Neural progenitor cell (in vitro differentiated cells): ENCODE data around the gene TCERG1L. TPM values are rescaled to one million over a fixed set of nuclear protein-coding genes. Genes with fewer than 3 reads are reported as not detected.

ENCODE experiments used
- DNase-seq: peaks from one replicate; pipeline ENCODE4 v3.0.0-alpha.2; 2016; ENCODE audit warnings: low spot score
- H2AFZ ChIP-seq: fragments of 200-600 bp; sonication (generic); replicated peaks from 2 replicates; pipeline ENCODE4 v1.6.1; 2016; ENCODE audit warnings: antibody characterized with exemption
- H3F3A ChIP-seq: fragments of 200-600 bp; sonication (generic); 2 replicates; pipeline ENCODE4 v1.6.1; 2016; ENCODE audit warnings: antibody characterized with exemption, low read depth
- H3K27ac ChIP-seq: fragments of 200-600 bp; sonication (generic); 2 replicates; pipeline ENCODE4 v1.5.1; 2016; ENCODE audit warnings: mild to moderate bottlenecking
- H3K27me3 ChIP-seq: fragments of 200-600 bp; sonication (generic); 2 replicates; pipeline ENCODE4 v1.6.1; 2016; ENCODE audit warnings: mild to moderate bottlenecking, moderate library complexity
- H3K36me3 ChIP-seq: fragments of 200-600 bp; sonication (generic); 2 replicates; pipeline ENCODE4 v1.5.1; 2016
- H3K4me1 ChIP-seq: fragments of 200-600 bp; sonication (generic); 2 replicates; pipeline ENCODE4 v1.6.1; 2016; ENCODE audit warnings: mixed run types
- H3K4me2 ChIP-seq: fragments of 200-600 bp; sonication (generic); 2 replicates; pipeline ENCODE4 v1.6.1; 2016
- H3K4me3 ChIP-seq: fragments of 200-600 bp; sonication (generic); 2 replicates; pipeline ENCODE4 v1.5.1; 2016
- H3K79me2 ChIP-seq: fragments of 200-600 bp; sonication (generic); 2 replicates; pipeline ENCODE4 v1.6.1; 2016; ENCODE audit warnings: low read depth
- H3K9ac ChIP-seq: fragments of 200-600 bp; sonication (generic); 2 replicates; pipeline ENCODE4 v1.6.1; 2016
- H3K9me3 ChIP-seq: fragments of 200-600 bp; sonication (generic); 2 replicates; pipeline ENCODE4 v1.5.1; 2016; ENCODE audit warnings: low read depth
- H4K20me1 ChIP-seq: fragments of 200-600 bp; sonication (generic); 2 replicates; pipeline ENCODE4 v1.6.1; 2016; ENCODE audit warnings: low read depth
- H3K27ac Mint-ChIP-seq: 3 replicates; pipeline ENCODE4 v1.8.0; 2021; ENCODE audit warnings: mixed read lengths
- H3K27me3 Mint-ChIP-seq: 2 replicates; pipeline ENCODE4 v1.8.0; 2022; ENCODE audit warnings: low read depth, mild to moderate bottlenecking, inconsistent platforms, moderate library complexity, mixed read lengths; ENCODE audit not compliant: insufficient read depth
- H3K36me3 Mint-ChIP-seq: 3 replicates; pipeline ENCODE4 v1.8.0; 2021; ENCODE audit warnings: mixed read lengths
- H3K4me1 Mint-ChIP-seq: 3 replicates; pipeline ENCODE4 v1.8.0; 2021; ENCODE audit warnings: mixed read lengths
- H3K4me3 Mint-ChIP-seq: 3 replicates; pipeline ENCODE4 v1.8.0; 2021; ENCODE audit warnings: mild to moderate bottlenecking, moderate library complexity, mixed read lengths
- H3K9me3 Mint-ChIP-seq: 3 replicates; pipeline ENCODE4 v1.8.0; 2020; ENCODE audit warnings: mixed read lengths
- CTCF ChIP-seq: fragments of 200-600 bp; sonication (generic); IDR thresholded peaks from 2 replicates; pipeline ENCODE4 v1.5.1; 2017; ENCODE audit warnings: antibody characterized with exemption, mild to moderate bottlenecking
- EZH2 ChIP-seq: fragments of 200-600 bp; sonication (generic); IDR thresholded peaks from 2 replicates; pipeline ENCODE4 v1.6.1; 2017; ENCODE audit warnings: antibody characterized with exemption, mild to moderate bottlenecking, moderate library complexity
- EZH2phosphoT487 ChIP-seq: fragments of 200-600 bp; sonication (generic); IDR thresholded peaks from 2 replicates; pipeline ENCODE4 v1.6.1; 2017; ENCODE audit warnings: antibody characterized with exemption
- total RNA-seq: library from RNA; depleted of rRNA; stranded (reverse); fragments of >200 nt; gene quantifications from 2 replicates; pipeline ENCODE4 v1.2.3, GENCODE V29; 2015; ENCODE audit warnings: low replicate concordance

TCERG1L gene
- total RNA-seq, 1 donor from 2014 or later = 1.8 TPM

- no peaks in the 10 kb centered on the region for H3K4me1 ChIP-seq
- Mint-ChIP-seq H3K4me1 (peaks cover 5% of the 10 kb centered on the region), H3K27me3 (peaks cover 3% of the 10 kb centered on the region), H3K9me3 (no peaks in the 10 kb centered on the region), H3K27ac (no peak overlapping the region), H3K36me3 (no peaks in the 10 kb centered on the region), H3K4me3 (no peak overlapping the region)
- no peaks in the 10 kb centered on the region for H3K27me3 ChIP-seq
- no peaks in the 10 kb centered on the region for H3F3A ChIP-seq
- H3K9me3 ChIP-seq = no peaks in the 10 kb centered on the region
- H3K4me2 ChIP-seq = no peak overlapping the region
- no peaks in the 10 kb centered on the region for H3K79me2 ChIP-seq
- no peak for DNase-seq
- no peak overlapping the region for H3K4me3 ChIP-seq
- H4K20me1 ChIP-seq = no peaks in the 10 kb centered on the region
- H3K27ac ChIP-seq = no peak overlapping the region
- TF ChIP-seq EZH2 = no peak
- no peak for TF ChIP-seq CTCF
- no peak for TF ChIP-seq EZH2phosphoT487
- no peak overlapping the region for H2AFZ ChIP-seq
- no peak overlapping the region for H3K9ac ChIP-seq
- H3K36me3 ChIP-seq = no peaks in the 10 kb centered on the region
Observed at GRCh38 chr10:131218811-131219583, 92.5 kb downstream of the TCERG1L start.

GRCh38 chr10:131216681-131217230 is 94.8 kb downstream of the TCERG1L start:
- Mint-ChIP-seq H3K9me3 (no peaks in the 10 kb centered on the region), H3K4me3 (no peak overlapping the region), H3K4me1 (peaks cover 7% of the 10 kb centered on the region), H3K27me3 (no peaks in the 10 kb centered on the region), H3K27ac (peak overlapping the region; percentile 8), H3K36me3 (no peaks in the 10 kb centered on the region)
- no peak for TF ChIP-seq EZH2
- TF ChIP-seq EZH2phosphoT487 = no peak
- no peak for TF ChIP-seq CTCF
- H3K4me1 ChIP-seq = no peaks in the 10 kb centered on the region
- no peaks in the 10 kb centered on the region for H3K27me3 ChIP-seq
- no peak overlapping the region for H3K4me3 ChIP-seq
- no peak overlapping the region for H3K4me2 ChIP-seq
- DNase-seq = no peak
- H2AFZ ChIP-seq = no peak overlapping the region
- H4K20me1 ChIP-seq = no peaks in the 10 kb centered on the region
- H3K36me3 ChIP-seq = no peaks in the 10 kb centered on the region
- H3F3A ChIP-seq = no peaks in the 10 kb centered on the region
- H3K9me3 ChIP-seq = no peaks in the 10 kb centered on the region
- H3K27ac ChIP-seq = no peak overlapping the region
- H3K9ac ChIP-seq = no peak overlapping the region
- no peaks in the 10 kb centered on the region for H3K79me2 ChIP-seq

GRCh38 chr10:131215776-131216175 is 95.7 kb downstream of the TCERG1L start:
- TF ChIP-seq CTCF (no peak), EZH2 (no peak), EZH2phosphoT487 (no peak)
- H2AFZ ChIP-seq = no peak overlapping the region
- H3K79me2 ChIP-seq = no peaks in the 10 kb centered on the region
- Mint-ChIP-seq H3K4me1 (peaks cover 7% of the 10 kb centered on the region), H3K36me3 (no peaks in the 10 kb centered on the region), H3K4me3 (no peak overlapping the region), H3K9me3 (no peaks in the 10 kb centered on the region), H3K27ac (no peak overlapping the region), H3K27me3 (no peaks in the 10 kb centered on the region)
- no peaks in the 10 kb centered on the region for H3K9me3 ChIP-seq
- H3K4me3 ChIP-seq = no peak overlapping the region
- H3K4me2 ChIP-seq = no peak overlapping the region
- H3K9ac ChIP-seq = no peak overlapping the region
- H3K36me3 ChIP-seq = no peaks in the 10 kb centered on the region
- no peaks in the 10 kb centered on the region for H3F3A ChIP-seq
- no peaks in the 10 kb centered on the region for H4K20me1 ChIP-seq
- no peaks in the 10 kb centered on the region for H3K4me1 ChIP-seq
- no peak for DNase-seq
- no peak overlapping the region for H3K27ac ChIP-seq
- no peaks in the 10 kb centered on the region for H3K27me3 ChIP-seq
